DMS53 treated with DMSO at 0.1 percent for 48 hours (cell line): ENCODE data around the gene MYRF.

ENCODE experiments used
- DNase-seq: peaks from one replicate; lab custom pipeline; 2025; ENCODE audit not compliant: unreplicated experiment; lab: John Stamatoyannopoulos, UW

Gene MYRF

GRCh38 chr11:61775606-61776554, 23.4 kb downstream of the MYRF start:
- no peak for DNase-seq

GRCh38 chr11:61776561-61777075, 24.2 kb downstream of the MYRF start:
- peak; percentile 43 for DNase-seq

- DNase-seq, result no peak
Measured at GRCh38 chr11:61777234-61778090, 25.0 kb downstream of the MYRF start.

- DNase-seq, result no peak
Measured at GRCh38 chr11:61778357-61778886, 26.0 kb downstream of the MYRF start.

- no peak for DNase-seq
Measured at GRCh38 chr11:61778920-61779650, 26.6 kb downstream of the MYRF start.

- DNase-seq, result no peak
Measured at GRCh38 chr11:61779666-61780525, 27.5 kb downstream of the MYRF start.

GRCh38 chr11:61780581-61781162, 28.2 kb downstream of the MYRF start:
- DNase-seq, result no peak

- no peak for DNase-seq
Measured at GRCh38 chr11:61781585-61781984, 29.1 kb downstream of the MYRF start.

- no peak for DNase-seq
Measured at GRCh38 chr11:61782299-61782698, 29.9 kb downstream of the MYRF start.

GRCh38 chr11:61782841-61783240, 30.4 kb downstream of the MYRF start:
- DNase-seq, result no peak

- no peak for DNase-seq
Measured at GRCh38 chr11:61783717-61784505, 31.5 kb downstream of the MYRF start.

GRCh38 chr11:61784506-61784805, 32.0 kb downstream of the MYRF start:
- no peak for DNase-seq

GRCh38 chr11:61785837-61786402, 33.5 kb downstream of the MYRF start:
- DNase-seq, result no peak

GRCh38 chr11:61787928-61788491, 35.6 kb downstream of the MYRF start:
- peak; percentile 10 for DNase-seq

- peak; percentile 25 for DNase-seq
Measured at GRCh38 chr11:61791737-61792309, 39.4 kb downstream of the MYRF start.

GRCh38 chr11:61792310-61793082, 40.1 kb downstream of the MYRF start, which contains the start of the genes FEN1 and TMEM258:
TSS of gene FEN1 (plus strand) at chr11:61792911. CDS start at chr11:61795362, 2,451 bp downstream.
TSS of gene TMEM258 (minus strand) at chr11:61792599. CDS start at chr11:61792558, 41 bp downstream.
- peak; percentile 91 for DNase-seq
